ENCODE data around the gene CCDC51. TPM values are rescaled to one million over a fixed set of nuclear protein-coding genes. Genes with fewer than 3 reads are reported as not detected.
A peak's percentile ranks its signal among the peaks of the same experiment; 100 is the strongest.

The CCDC51 gene
- total and polyA plus RNA-seq, 9 of the 15 experiments (the other 6 are each of a cell fraction or from before 2014, with no cell fraction given): 6.5 to 18.6 (median 15.7) TPM

DNA sequence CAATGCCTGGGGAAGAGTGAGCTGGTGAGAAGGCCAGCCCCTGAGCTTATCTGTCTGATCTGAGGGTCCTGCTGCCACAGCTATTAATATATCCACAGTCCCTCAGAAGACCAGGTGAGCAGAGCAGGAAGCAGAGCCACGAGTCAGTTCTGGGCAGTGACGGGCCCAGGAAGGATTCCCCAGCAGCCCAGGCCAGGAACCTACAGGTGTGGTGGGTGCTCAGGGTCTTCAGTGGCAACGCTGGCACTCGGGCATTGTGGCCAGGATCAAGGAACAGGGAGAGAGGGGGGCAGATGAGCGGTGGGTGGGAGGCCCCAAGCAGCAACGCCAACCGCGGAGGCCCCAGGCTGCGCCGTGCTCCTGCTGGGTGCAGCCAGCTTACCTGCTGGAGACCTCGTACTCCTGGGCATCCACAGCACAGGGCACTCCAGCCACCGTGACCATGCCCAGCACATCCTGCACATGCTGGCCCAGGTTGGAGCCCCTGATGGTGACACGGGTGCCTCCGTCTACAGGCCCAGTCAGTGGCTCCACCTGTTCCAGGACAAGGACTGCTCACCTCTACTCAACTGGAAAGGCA, 22.3 kb downstream of the CCDC51 start:
- Histone ChIP-seq H3K4me1 (replicated peaks in 1 of 2; ENCODE audit: control insufficient read depth in 2 of 2, insufficient read depth in 2 of 2, low read length in 2 of 2) (peaks cover 0 to 5% of the 10 kb centered on the region in 2 experiments; a peak in 2 of 5 replicates), H3K4me3 (no peak overlapping the region), H3K36me3 (ENCODE audit: control insufficient read depth, insufficient read depth, low read length) (no peaks in the 10 kb centered on the region), H3K27ac (ENCODE audit: extremely low read depth, low read depth, low read length) (no peak overlapping the region), H3K79me2 (ENCODE audit: control insufficient read depth, insufficient read depth, low read length) (no peaks in the 10 kb centered on the region), H3K4me2 (ENCODE audit: insufficient read depth, low read length) (no peak overlapping the region), H3K9me3 (replicated peaks; ENCODE audit: control insufficient read depth, insufficient read depth, low read depth, low read length) (no peaks in the 10 kb centered on the region), H2AFZ (ENCODE audit: low read depth, low read length) (no peak overlapping the region), H3K27me3 (ENCODE audit: control insufficient read depth in 2 of 2, insufficient read depth in 2 of 2, low read length in 2 of 2) (no peaks in the 10 kb centered on the region), H4K20me1 (replicated peaks; ENCODE audit: control insufficient read depth, insufficient read depth, low read length) (no peaks in the 10 kb centered on the region), H3K9me1 (ENCODE audit: control insufficient read depth, insufficient read depth, low read length) (no peaks in the 10 kb centered on the region), H3K9ac (ENCODE audit: insufficient read depth in 1 of 2, low read depth in 2 of 2, low read length in 2 of 2) (0 out of 4 replicates have a peak overlapping the region, but pooled peaks of 1 of the 2 experiments have one; percentile 13)
- BruUV-seq (replicated peaks): no TSS peak
- no peak for DNase-seq (ENCODE audit: extremely low read depth in 1 of 4, low spot score in 3 of 4)
- TF ChIP-seq ZNF766 (CRISPR knock-in tag; conservative IDR thresholded peaks at IDR 0.05): no peak
- TF ChIP-seq BRD9 (IDR thresholded peaks at IDR 0.05; ENCODE audit: low read depth, partially characterized antibody): no peak
- TF ChIP-seq RBM25 (IDR thresholded peaks at IDR 0.05; ENCODE audit: low read depth, low read length, severe bottlenecking): no peak
- no peak for TF ChIP-seq CHD7 (IDR thresholded peaks at IDR 0.05; ENCODE audit: low read depth, low read length)
- ATAC-seq: no peak
- in situ Hi-C loops (cut with MboI): no loop called here
- FAIRE-seq: no peak
- intact Hi-C loops (cut with micrococcal nuclease): no loop called here
- WGBS (ENCODE audit: insufficient coverage, low coverage, missing lambda C conversion rate): 35% methylated on average over 4 of the region's 14 CpGs
- POLR2A ChIA-PET: no interaction called here
- CTCF ChIA-PET (ENCODE audit: low intra/inter-chr PET ratio): no interaction called here

Data from K562 (cell line).